MM.1S (cell line): Measurements from ENCODE around the gene LYG2.

Source experiments
- DNase-seq: peaks from one replicate; pipeline ENCODE4 v3.0.0-alpha.2; 2015
- H2AFZ ChIP-seq: fragments of 300-600 bp; sonication (generic); 2 replicates; pipeline ENCODE4 v1.6.0; 2016; ENCODE audit warnings: antibody characterized with exemption, low read length
- H3F3A ChIP-seq: fragments of 300-600 bp; sonication (generic); 2 replicates; pipeline ENCODE4 v1.6.1; 2016; ENCODE audit warnings: mild to moderate bottlenecking, antibody characterized with exemption, low read length, moderate library complexity, mixed read lengths; ENCODE audit not compliant: insufficient read depth
- H3K27ac ChIP-seq: fragments of 300-600 bp; sonication (generic); 2 replicates; pipeline ENCODE4 v1.5.1; 2016; ENCODE audit warnings: mild to moderate bottlenecking, low read length
- H3K27me3 ChIP-seq: fragments of 300-600 bp; sonication (generic); replicated peaks from 2 replicates; pipeline ENCODE4 v1.6.0; 2016; ENCODE audit warnings: low read length; ENCODE audit not compliant: insufficient read depth
- H3K36me3 ChIP-seq: fragments of 300-600 bp; sonication (generic); replicated peaks from 2 replicates; pipeline ENCODE4 v1.6.1; 2016; ENCODE audit warnings: mild to moderate bottlenecking, low read length, mixed read lengths; ENCODE audit not compliant: insufficient read depth
- H3K4me1 ChIP-seq: fragments of 300-600 bp; sonication (generic); 2 replicates; pipeline ENCODE4 v1.6.1; 2016; ENCODE audit warnings: low read length, mixed read lengths
- H3K4me2 ChIP-seq: fragments of 300-600 bp; sonication (generic); 2 replicates; pipeline ENCODE4 v1.6.0; 2016; ENCODE audit warnings: low read depth, low read length
- H3K4me3 ChIP-seq: fragments of 300-600 bp; sonication (generic); 2 replicates; pipeline ENCODE4 v1.5.1; 2016; ENCODE audit warnings: low read length, mixed read lengths
- H3K79me2 ChIP-seq: fragments of 300-600 bp; sonication (generic); 2 replicates; pipeline ENCODE4 v1.6.1; 2016; ENCODE audit warnings: mixed run types, low read length, mixed read lengths
- H3K9ac ChIP-seq: fragments of 300-600 bp; sonication (generic); 2 replicates; pipeline ENCODE4 v1.6.1; 2016; ENCODE audit warnings: low read length, mixed read lengths
- H3K9me2 ChIP-seq: fragments of 300-600 bp; sonication (generic); replicated peaks from 2 replicates; pipeline ENCODE4 v1.6.1; 2016; ENCODE audit warnings: mild to moderate bottlenecking, low read length, mixed read lengths; ENCODE audit not compliant: insufficient read depth
- H3K9me3 ChIP-seq: fragments of 300-600 bp; sonication (generic); replicated peaks from 2 replicates; pipeline ENCODE4 v1.6.1; 2016; ENCODE audit warnings: mild to moderate bottlenecking, low read length, mixed read lengths; ENCODE audit not compliant: insufficient read depth
- H4K20me1 ChIP-seq: fragments of 300-600 bp; sonication (generic); 2 replicates; pipeline ENCODE4 v1.6.1; 2016; ENCODE audit warnings: mild to moderate bottlenecking, low read length, moderate library complexity, mixed read lengths; ENCODE audit not compliant: insufficient read depth
- EZH2 ChIP-seq: fragments of 300-600 bp; sonication (generic); optimal IDR thresholded peaks from 2 replicates; pipeline ENCODE3; 2017; ENCODE audit warnings: low read depth, mild to moderate bottlenecking, antibody characterized with exemption, low read length, mixed read lengths
- EZH2phosphoT487 ChIP-seq: fragments of 300-600 bp; sonication (generic); IDR thresholded peaks from 2 replicates; pipeline ENCODE4 v1.6.1; 2018; ENCODE audit warnings: antibody characterized with exemption, low read length
- TF ChIP-seq, protein P1 (sequence below): fragments of 300-600 bp; sonication (generic); IDR thresholded peaks from 2 replicates; pipeline ENCODE4 v1.5.1; 2016; ENCODE audit warnings: antibody characterized with exemption, low read length, mixed read lengths

Gene LYG2

DNA sequence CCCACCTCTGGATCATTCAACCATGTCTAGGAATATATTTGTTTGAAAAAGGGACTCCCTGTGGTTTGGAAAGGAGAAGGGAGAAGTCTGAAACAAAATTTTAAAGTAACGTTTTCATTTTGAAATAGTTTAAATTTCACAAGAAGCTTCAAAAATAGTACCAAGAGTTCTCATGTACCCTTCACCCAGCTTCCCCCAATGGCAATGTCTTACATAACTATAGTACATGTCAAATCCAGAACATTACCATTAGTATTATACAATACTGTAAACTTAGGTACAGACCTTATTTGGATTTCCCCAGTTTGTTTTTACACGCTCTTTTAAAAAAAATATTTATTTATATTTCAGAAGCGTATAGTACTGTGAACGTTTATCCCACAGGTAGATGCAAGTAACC, 4.0 kb upstream of the LYG2 start:
- no peaks in the 10 kb centered on the region for H3K9me2 ChIP-seq
- no peaks in the 10 kb centered on the region for H3F3A ChIP-seq
- H3K79me2 ChIP-seq = no peaks in the 10 kb centered on the region
- no peak overlapping the region for H3K4me2 ChIP-seq
- no peak overlapping the region for H3K9ac ChIP-seq
- no peaks in the 10 kb centered on the region for H3K9me3 ChIP-seq
- TF ChIP-seq EZH2phosphoT487 (no peak), EZH2 (no peak)
- TF ChIP-seq, protein P1, sequence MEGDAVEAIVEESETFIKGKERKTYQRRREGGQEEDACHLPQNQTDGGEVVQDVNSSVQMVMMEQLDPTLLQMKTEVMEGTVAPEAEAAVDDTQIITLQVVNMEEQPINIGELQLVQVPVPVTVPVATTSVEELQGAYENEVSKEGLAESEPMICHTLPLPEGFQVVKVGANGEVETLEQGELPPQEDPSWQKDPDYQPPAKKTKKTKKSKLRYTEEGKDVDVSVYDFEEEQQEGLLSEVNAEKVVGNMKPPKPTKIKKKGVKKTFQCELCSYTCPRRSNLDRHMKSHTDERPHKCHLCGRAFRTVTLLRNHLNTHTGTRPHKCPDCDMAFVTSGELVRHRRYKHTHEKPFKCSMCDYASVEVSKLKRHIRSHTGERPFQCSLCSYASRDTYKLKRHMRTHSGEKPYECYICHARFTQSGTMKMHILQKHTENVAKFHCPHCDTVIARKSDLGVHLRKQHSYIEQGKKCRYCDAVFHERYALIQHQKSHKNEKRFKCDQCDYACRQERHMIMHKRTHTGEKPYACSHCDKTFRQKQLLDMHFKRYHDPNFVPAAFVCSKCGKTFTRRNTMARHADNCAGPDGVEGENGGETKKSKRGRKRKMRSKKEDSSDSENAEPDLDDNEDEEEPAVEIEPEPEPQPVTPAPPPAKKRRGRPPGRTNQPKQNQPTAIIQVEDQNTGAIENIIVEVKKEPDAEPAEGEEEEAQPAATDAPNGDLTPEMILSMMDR = no peak
- no peaks in the 10 kb centered on the region for H3K4me1 ChIP-seq
- H3K36me3 ChIP-seq = no peaks in the 10 kb centered on the region
- no peaks in the 10 kb centered on the region for H4K20me1 ChIP-seq
- no peak for DNase-seq
- H3K27ac ChIP-seq = no peak overlapping the region
- no peak overlapping the region for H2AFZ ChIP-seq
- no peak overlapping the region for H3K4me3 ChIP-seq
- no peaks in the 10 kb centered on the region for H3K27me3 ChIP-seq

DNA sequence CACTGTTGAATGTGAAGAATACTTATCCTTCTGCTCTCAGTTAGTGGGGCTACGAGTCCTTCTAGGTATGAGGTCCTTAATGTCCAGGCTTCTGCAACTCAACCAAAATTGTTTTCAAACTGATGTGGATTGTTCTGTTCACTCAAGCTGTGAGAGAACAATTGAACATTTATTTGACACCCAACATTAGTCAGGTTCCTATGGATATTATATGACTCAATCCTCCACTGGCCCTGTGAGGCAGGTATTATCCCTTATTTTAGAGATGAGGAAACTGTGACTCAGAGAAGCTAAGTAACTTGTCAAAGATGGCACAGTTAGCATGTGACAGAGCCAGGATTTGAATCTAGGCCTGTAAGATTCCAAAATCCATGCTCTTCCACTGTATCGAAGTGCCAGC, 1.2 kb upstream of the LYG2 start:
- Histone ChIP-seq H2AFZ (no peak overlapping the region), H3K4me2 (no peak overlapping the region), H3K79me2 (no peaks in the 10 kb centered on the region), H3K4me1 (no peaks in the 10 kb centered on the region), H4K20me1 (no peaks in the 10 kb centered on the region), H3K36me3 (no peaks in the 10 kb centered on the region), H3K9me3 (no peaks in the 10 kb centered on the region), H3K27ac (no peak overlapping the region), H3K27me3 (no peaks in the 10 kb centered on the region), H3K9ac (no peak overlapping the region), H3K4me3 (no peak overlapping the region), H3F3A (no peaks in the 10 kb centered on the region), H3K9me2 (no peaks in the 10 kb centered on the region)
- DNase-seq = no peak
- no peak for TF ChIP-seq EZH2phosphoT487
- TF ChIP-seq, protein P1 = no peak
- no peak for TF ChIP-seq EZH2

DNA sequence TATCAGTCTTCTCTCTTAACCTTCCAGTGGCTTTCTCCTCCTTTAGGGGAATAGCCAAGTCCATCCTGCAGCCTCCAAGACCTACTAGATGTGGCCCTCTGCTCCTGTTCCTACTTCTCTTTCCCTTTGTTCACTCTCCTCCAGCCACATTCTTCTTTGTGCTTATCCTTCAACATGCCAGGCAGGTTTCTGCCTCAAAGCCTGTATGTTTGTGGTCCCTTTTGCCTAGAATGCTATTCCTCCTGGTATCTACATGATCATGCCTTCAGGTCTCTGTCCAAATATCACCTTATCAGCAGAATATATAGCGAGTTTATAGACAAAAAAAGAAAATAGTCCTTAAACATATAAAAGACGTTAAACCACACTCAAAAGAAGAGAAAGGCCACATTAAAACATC, 5.5 kb downstream of the LYG2 start:
- Histone ChIP-seq H3K9me3 (no peaks in the 10 kb centered on the region), H2AFZ (no peak overlapping the region), H3K79me2 (no peaks in the 10 kb centered on the region), H4K20me1 (no peaks in the 10 kb centered on the region), H3K27ac (no peak overlapping the region), H3K9me2 (no peaks in the 10 kb centered on the region), H3F3A (no peaks in the 10 kb centered on the region), H3K4me3 (no peak overlapping the region), H3K4me1 (no peaks in the 10 kb centered on the region), H3K4me2 (no peak overlapping the region), H3K27me3 (no peaks in the 10 kb centered on the region), H3K9ac (no peak overlapping the region), H3K36me3 (no peaks in the 10 kb centered on the region)
- no peak for TF ChIP-seq EZH2phosphoT487
- TF ChIP-seq EZH2 = no peak
- TF ChIP-seq, protein P1 = no peak
- no peak for DNase-seq
